Subcutaneous adipose tissue (tissue), 4 donors: ENCODE measurements around the gene PHLPP1. TPM values are rescaled to one million over a fixed set of nuclear protein-coding genes. Genes with fewer than 3 reads are reported as not detected.

ENCODE experiments used
- total RNA-seq, 4 donors: library from RNA; depleted of rRNA; stranded (reverse); fragments of >200 nt; gene quantifications; one replicate each; pipeline ENCODE4 v1.1.0, GENCODE V29; 2016
- TF ChIP-seq, protein P1 (sequence below): fragments of 450-650 bp; IDR thresholded peaks from one replicate; pipeline ENCODE4 v1.5.1; 2016; ENCODE audit warnings: low read depth, mild to moderate bottlenecking, control low read depth, antibody characterized with exemption, moderate library complexity

The PHLPP1 gene
- total RNA-seq, 4 donors from 2014 or later: 9.7 to 28.3 (median 21.2) TPM

DNA sequence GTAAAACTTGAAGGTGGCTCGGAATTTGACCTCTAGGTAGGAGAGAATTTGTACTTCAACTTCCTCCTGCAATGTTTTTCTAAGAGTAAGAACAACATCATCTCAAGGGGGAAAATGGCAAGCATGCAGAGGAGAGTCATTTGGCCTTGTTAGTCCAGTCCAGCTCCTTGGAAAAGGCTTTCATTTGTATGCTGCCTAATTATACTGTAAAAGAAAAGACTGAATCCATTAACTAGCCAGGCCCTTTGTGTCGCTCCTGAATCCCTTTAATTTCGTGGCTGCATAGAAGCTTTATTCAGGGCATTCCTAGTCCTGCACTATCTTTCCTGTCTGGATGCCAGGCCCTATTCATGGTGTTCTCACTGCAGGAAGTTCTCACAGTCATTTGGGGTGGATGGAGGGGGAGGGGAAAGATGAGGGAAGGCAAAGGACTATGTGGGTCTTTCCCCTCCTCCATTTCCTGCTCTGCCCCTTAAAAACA is 36.0 kb downstream of the PHLPP1 start:
- TF ChIP-seq, protein P1, sequence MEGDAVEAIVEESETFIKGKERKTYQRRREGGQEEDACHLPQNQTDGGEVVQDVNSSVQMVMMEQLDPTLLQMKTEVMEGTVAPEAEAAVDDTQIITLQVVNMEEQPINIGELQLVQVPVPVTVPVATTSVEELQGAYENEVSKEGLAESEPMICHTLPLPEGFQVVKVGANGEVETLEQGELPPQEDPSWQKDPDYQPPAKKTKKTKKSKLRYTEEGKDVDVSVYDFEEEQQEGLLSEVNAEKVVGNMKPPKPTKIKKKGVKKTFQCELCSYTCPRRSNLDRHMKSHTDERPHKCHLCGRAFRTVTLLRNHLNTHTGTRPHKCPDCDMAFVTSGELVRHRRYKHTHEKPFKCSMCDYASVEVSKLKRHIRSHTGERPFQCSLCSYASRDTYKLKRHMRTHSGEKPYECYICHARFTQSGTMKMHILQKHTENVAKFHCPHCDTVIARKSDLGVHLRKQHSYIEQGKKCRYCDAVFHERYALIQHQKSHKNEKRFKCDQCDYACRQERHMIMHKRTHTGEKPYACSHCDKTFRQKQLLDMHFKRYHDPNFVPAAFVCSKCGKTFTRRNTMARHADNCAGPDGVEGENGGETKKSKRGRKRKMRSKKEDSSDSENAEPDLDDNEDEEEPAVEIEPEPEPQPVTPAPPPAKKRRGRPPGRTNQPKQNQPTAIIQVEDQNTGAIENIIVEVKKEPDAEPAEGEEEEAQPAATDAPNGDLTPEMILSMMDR: no peak

DNA sequence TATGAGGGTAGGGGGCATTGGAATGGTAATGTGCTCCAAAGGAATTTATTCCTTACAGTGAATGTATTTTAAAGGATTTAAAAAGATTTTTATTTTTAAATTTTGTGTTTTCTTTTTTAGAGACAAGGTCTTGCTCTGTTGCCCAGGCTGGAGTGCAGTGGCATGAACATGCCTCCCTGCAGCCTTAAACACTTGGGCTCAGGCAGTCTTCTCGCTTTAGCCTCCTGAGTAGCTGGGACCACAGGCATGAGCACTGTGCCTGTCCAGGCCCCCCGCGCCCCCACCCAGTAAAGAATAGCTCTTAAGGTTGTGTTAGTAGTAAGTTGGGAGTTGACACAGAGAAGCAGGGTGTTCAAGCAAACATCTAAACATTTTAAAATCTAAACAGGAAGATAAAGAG is 36.6 kb downstream of the PHLPP1 start:
- TF ChIP-seq, protein P1: no peak

DNA sequence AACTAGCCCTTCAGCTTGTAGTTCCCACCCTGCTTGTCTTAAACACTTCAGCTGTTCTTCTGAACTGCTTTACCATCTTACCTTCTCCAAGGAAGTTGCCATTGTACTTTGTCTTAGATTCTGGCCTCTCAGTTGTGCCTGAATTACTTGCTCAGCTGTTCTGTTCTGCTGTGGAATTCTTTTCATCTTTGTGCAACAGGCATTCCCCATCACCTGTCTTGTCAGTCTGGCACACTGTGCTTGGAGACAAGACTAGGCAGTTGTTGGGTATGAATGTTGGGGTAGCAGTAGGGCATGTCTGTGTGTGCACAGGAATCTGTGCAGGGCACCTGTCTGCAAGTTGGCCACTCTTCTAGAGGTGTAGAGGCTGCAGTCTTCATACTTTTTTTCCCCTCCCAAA is 38.7 kb downstream of the PHLPP1 start:
- TF ChIP-seq, protein P1: no peak

DNA sequence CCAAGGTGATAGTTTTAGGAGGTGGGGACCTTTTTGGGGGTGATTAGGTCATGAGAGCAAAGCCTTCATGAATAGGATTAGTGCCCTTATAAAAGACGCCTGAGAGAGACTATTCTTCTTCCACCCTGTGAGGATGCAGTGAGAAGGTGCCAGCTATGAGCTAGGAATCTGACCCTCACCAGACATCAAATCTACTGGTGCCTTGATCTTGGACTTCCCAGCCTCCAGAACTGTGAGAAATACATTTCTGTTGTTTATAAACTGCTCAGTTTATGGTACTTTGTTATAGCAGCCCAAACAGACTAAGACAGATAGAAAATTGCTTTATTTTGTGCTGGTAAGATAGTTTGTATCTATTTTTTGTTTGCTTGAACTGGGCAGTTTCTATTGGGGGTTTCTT is 40.1 kb downstream of the PHLPP1 start:
- TF ChIP-seq, protein P1: no peak

DNA sequence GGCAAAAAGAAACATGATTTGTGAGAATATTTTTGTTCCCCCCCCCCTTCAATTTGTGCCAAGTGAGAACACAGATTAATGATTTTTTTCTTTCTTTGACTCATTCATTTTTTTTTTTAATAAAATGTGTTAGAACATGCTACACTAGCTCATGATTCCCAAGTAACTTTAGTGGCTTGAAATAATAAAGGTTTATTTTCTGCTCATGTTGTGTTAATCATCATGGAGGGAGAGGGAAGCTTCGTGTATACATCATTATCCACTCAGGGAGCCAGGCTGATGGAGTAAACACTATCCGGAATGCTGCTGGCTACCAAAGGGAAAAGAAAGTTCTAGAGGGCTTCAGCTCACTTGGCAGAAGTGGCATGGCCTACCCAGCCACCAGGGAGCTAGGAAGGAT is 40.6 kb downstream of the PHLPP1 start:
- TF ChIP-seq, protein P1: no peak

DNA sequence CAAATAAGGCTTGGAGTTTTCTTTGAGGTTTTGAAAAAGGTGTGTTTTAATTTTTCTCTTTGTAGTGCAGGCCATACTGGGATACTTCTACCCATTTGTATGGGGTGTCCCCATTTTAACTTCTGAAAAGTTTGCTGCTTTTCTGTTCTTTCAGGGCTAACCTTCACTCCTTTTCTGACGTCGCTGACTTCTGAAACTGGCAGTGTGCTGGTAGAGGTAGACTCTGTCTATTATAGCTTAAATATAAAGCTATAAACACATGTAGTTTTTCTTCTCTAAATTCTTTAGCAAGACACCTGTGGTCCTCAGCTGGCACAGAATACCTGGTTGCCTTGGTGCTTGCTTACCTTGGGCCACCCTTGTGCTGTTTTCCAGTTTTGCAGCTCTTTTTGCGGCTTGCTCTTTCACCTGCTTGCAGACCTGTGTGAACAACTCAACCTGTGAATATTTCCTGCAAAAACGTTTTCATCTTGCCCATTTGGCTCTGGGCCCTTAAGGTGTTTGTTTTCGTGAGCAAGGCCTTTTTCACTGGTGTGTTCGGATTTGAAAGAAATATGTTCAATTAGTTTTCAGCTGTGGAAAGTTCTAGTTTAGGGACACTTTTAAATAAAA is 42.2 kb downstream of the PHLPP1 start:
- TF ChIP-seq, protein P1: no peak

DNA sequence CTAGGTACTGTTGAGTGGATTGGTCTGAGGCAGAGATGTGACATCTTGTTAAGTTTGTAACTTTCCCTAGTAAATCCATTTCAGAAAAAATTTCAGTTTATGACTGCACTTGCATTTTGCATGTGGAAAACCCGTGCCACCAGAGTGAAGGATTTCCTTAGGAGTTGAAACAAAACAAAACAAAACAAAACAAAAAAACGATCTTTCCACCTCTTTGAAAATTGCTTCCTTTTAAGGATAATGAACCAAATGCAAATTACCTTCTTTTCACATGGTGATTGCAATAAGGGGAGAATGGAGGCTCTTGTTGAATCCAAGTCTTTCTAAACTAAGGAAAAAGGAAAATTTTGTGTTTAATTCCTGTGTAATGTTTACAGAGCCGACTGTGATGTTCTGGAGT is 43.2 kb downstream of the PHLPP1 start:
- TF ChIP-seq, protein P1: no peak
